Measurements from ENCODE around the gene DHRS7B.
A peak's percentile ranks its signal among the peaks of the same experiment; 100 is the strongest.
"Not testable (repeated sequence)": the region's sequence is repeated elsewhere in the genome, so short reads cannot be mapped to it uniquely, and the experiment has no call there.

DHRS7B gene

GRCh38 chr17:21212826-21213637, 86.3 kb downstream of the DHRS7B start:
- no peak for DNase-seq

GRCh38 chr17:21213638-21214014, 86.9 kb downstream of the DHRS7B start:
- no peak for DNase-seq

- peak; percentile 92 for DNase-seq
Measured at GRCh38 chr17:21214015-21214776, 87.4 kb downstream of the DHRS7B start, which contains the start of gene TMEM11. Gene TMEM11 (minus strand): TSS chr17:21214161. CDS start chr17:21214152, 9 bp downstream.

GRCh38 chr17:21214777-21215541, 88.2 kb downstream of the DHRS7B start:
- DNase-seq, result peak; percentile 23

- no peak for DNase-seq
Measured at GRCh38 chr17:21215935-21216334, 89.2 kb downstream of the DHRS7B start.

- no peak for DNase-seq
Measured at GRCh38 chr17:21217346-21217745, 90.6 kb downstream of the DHRS7B start.

- DNase-seq, result no peak
Measured at GRCh38 chr17:21218101-21218500, 91.3 kb downstream of the DHRS7B start.

- no peak for DNase-seq
Measured at GRCh38 chr17:21218831-21219380, 92.1 kb downstream of the DHRS7B start.

GRCh38 chr17:21223086-21223485, 96.3 kb downstream of the DHRS7B start:
- no peak for DNase-seq

- not testable (repeated sequence) for DNase-seq
Measured at GRCh38 chr17:21227277-21227676, 100.5 kb downstream of the DHRS7B start.

GRCh38 chr17:21228111-21228510, 101.3 kb downstream of the DHRS7B start:
- no peak for DNase-seq

- DNase-seq, result no peak
Measured at GRCh38 chr17:21228845-21229244, 102.1 kb downstream of the DHRS7B start.

- DNase-seq, result no peak
Measured at GRCh38 chr17:21231533-21231932, 104.8 kb downstream of the DHRS7B start.

- DNase-seq, result no peak
Measured at GRCh38 chr17:21232033-21232749, 105.4 kb downstream of the DHRS7B start.

GRCh38 chr17:21233581-21234347, 107.0 kb downstream of the DHRS7B start:
- no peak for DNase-seq

- no peak for DNase-seq
Measured at GRCh38 chr17:21235921-21236320, 109.2 kb downstream of the DHRS7B start.

GRCh38 chr17:21239680-21240368, 113.1 kb downstream of the DHRS7B start:
- DNase-seq, result peak; percentile 24

- DNase-seq, result no peak
Measured at GRCh38 chr17:21240369-21241055, 113.7 kb downstream of the DHRS7B start.
